K562 (cell line): Measurements from ENCODE around the gene MACROD2. TPM values are rescaled to one million over a fixed set of nuclear protein-coding genes. Genes with fewer than 3 reads are reported as not detected.

Experiments used
- ATAC-seq: fragments of 200-7000 bp; cut with Tn5 transposase; 3 replicates; pipeline ENCODE4 v1.9.1; 2020; ENCODE audit warnings: moderate library complexity
- BruUV-seq: library from RNA; stranded (reverse); fragments of 400-500 nt; replicated peaks from 2 replicates; lab custom pipeline; 2021; lab: Mats Ljungman, UMichigan
- CTCF ChIA-PET: fragments of 300-600 bp; formaldehyde crosslinking; extraction: SDS; loops from one replicate; lab custom pipeline; 2021; ENCODE audit warnings: low intra/inter-chr PET ratio; lab: Yijun Ruan, JAX
- POLR2A ChIA-PET: fragments of 300-600, 350-650 bp; sonication (Branson Sonifier 250); formaldehyde crosslinking; extraction: SDS; loops from one replicate; lab custom pipeline; 2021; ENCODE audit warnings: antibody characterized with exemption, inconsistent platforms; lab: Yijun Ruan, JAX
- DNase-seq, 4 experiments: peaks; one replicate each; pipeline versions ENCODE4 v3.0.0 to v3.0.0-alpha.2; 2011 to 2018; ENCODE audit warnings: low spot score in 3 of 4, mixed read lengths in 3 of 4; ENCODE audit errors: extremely low read depth in 1 of 4
- FAIRE-seq: peaks from 2 replicates; lab custom pipeline; 2011; peaks lifted over from hg19 to GRCh38; lab: Jason Lieb, UNC
- H2AFZ ChIP-seq: 2 replicates; pipeline ENCODE4 v1.6.0; 2011; ENCODE audit warnings: low read depth, low read length, control low read depth, inconsistent platforms
- H3K27ac ChIP-seq: fragments of 200-600 bp; 3 replicates; pipeline ENCODE4 v1.8.0; 2011; ENCODE audit warnings: low read depth, mild to moderate bottlenecking, control low read depth, inconsistent platforms, low read length, moderate library complexity, mixed read lengths; ENCODE audit errors: extremely low read depth
- H3K27me3 ChIP-seq, 2 experiments: fragments of 300-600 bp in 1 of 2; 2 replicates in 1 of 2; 3 replicates in 1 of 2; pipeline versions ENCODE4 v1.6.0 to v1.8.0; 2011; ENCODE audit warnings: inconsistent platforms in 2 of 2, low read length in 2 of 2, mild to moderate bottlenecking in 1 of 2, mixed read lengths in 1 of 2, moderate library complexity in 1 of 2; ENCODE audit not compliant: control insufficient read depth in 2 of 2, insufficient read depth in 2 of 2
- H3K36me3 ChIP-seq: fragments of 300-600 bp; 3 replicates; pipeline ENCODE4 v1.8.0; 2011; ENCODE audit warnings: mild to moderate bottlenecking, low read length, inconsistent platforms; ENCODE audit not compliant: control insufficient read depth, insufficient read depth
- H3K4me1 ChIP-seq, 2 experiments: fragments of 200-600 bp in 1 of 2; replicated peaks in 1 of 2; 2 replicates in 1 of 2; 3 replicates in 1 of 2; pipeline versions ENCODE4 v1.5.1 to v1.8.0; 2011; ENCODE audit warnings: inconsistent platforms in 2 of 2, low read length in 2 of 2, mild to moderate bottlenecking in 1 of 2, mixed read lengths in 1 of 2, moderate library complexity in 1 of 2; ENCODE audit not compliant: control insufficient read depth in 2 of 2, insufficient read depth in 2 of 2
- H3K4me2 ChIP-seq: 2 replicates; pipeline ENCODE4 v1.6.1; 2011; ENCODE audit warnings: low read length, control low read depth, inconsistent platforms, mixed read lengths; ENCODE audit not compliant: insufficient read depth
- H3K4me3 ChIP-seq: fragments of 200-600 bp; sonication (generic), shearing (Covaris generic); 2 replicates; pipeline ENCODE4 v1.5.1; 2016; ENCODE audit warnings: control low read depth, inconsistent platforms
- H3K79me2 ChIP-seq: fragments of 200-600 bp; 3 replicates; pipeline ENCODE4 v1.8.0; 2011; ENCODE audit warnings: low read length, inconsistent platforms; ENCODE audit not compliant: control insufficient read depth, insufficient read depth
- H3K9ac ChIP-seq, 2 experiments: 2 replicates each; pipeline versions ENCODE4 v1.6.0 to v1.6.1; 2011; ENCODE audit warnings: low read depth in 2 of 2, low read length in 2 of 2, control low read depth in 1 of 2, inconsistent platforms in 1 of 2, mild to moderate bottlenecking in 1 of 2, mixed read lengths in 1 of 2; ENCODE audit not compliant: insufficient read depth in 1 of 2
- H3K9me1 ChIP-seq: one replicate; pipeline ENCODE4 v1.6.0; 2011; ENCODE audit warnings: inconsistent platforms, mild to moderate bottlenecking, low read length, moderate library complexity; ENCODE audit not compliant: control insufficient read depth, insufficient read depth
- H3K9me3 ChIP-seq: replicated peaks from 2 replicates; pipeline ENCODE4 v1.5.1; 2011; ENCODE audit warnings: low read depth, low read length, inconsistent platforms; ENCODE audit not compliant: control insufficient read depth, insufficient read depth
- H4K20me1 ChIP-seq: replicated peaks from 2 replicates; pipeline ENCODE4 v1.6.1; 2011; ENCODE audit warnings: low read length, inconsistent platforms, mixed read lengths; ENCODE audit not compliant: control insufficient read depth, insufficient read depth
- FOS ChIP-seq: IDR thresholded peaks from 3 replicates; pipeline ENCODE4 v1.6.1; 2011; ENCODE audit not compliant: insufficient read length; ENCODE audit errors: extremely low read depth
- FOXA3 ChIP-seq, 2 experiments: fragments of 450-650 bp in 1 of 2; sonication (generic) in 1 of 2; formaldehyde crosslinking; IDR thresholded peaks in 1 of 2; conservative IDR thresholded peaks in 1 of 2; 2 replicates each; pipeline versions ENCODE4 v1.4.0 to v1.8.0; 2020 to 2022; ENCODE audit warnings: mild to moderate bottlenecking in 2 of 2, missing genetic modification reagents in 1 of 2
- SIRT6 ChIP-seq: IDR thresholded peaks from one replicate; pipeline ENCODE4 v1.6.1; 2012; ENCODE audit warnings: low read depth, mild to moderate bottlenecking, control low read depth, inconsistent platforms, low read length, moderate library complexity
- WGBS: fragments of 100-300 bp; shearing (Covaris generic); methylation state at CpG from one replicate; pipeline ENCODE4 v1.1.6; 2016; ENCODE audit warnings: low coverage, mixed read lengths; ENCODE audit not compliant: insufficient coverage; ENCODE audit errors: missing lambda C conversion rate; 5-methylcytosine and 5-hydroxymethylcytosine counted together
- in situ Hi-C: fragments of 300-500 bp; cut with MboI; formaldehyde crosslinking; loops from 4 replicates; pipeline ENCODE4 v1.15.0; 2018; ENCODE audit warnings: inconsistent platforms, mixed read lengths
- intact Hi-C: fragments of 100-400 bp; cut with micrococcal nuclease; formaldehyde crosslinking; loops from 2 replicates; pipeline ENCODE4 v1.14.2; 2022
- polyA plus RNA-seq, 8 experiments: library from polyadenylated mRNA; depleted of rRNA in 4 of 8; stranded (reverse) in 5 of 8; unstranded in 3 of 8; fragments of >200 nt; fragmentation: Nextera tagmentation in 2 of 8; fragmentation: Illumina TruSeq in 1 of 8; extraction: Ambion mirVana in 2 of 8; extraction: Trizol in 1 of 8; gene quantifications; 2 replicates each; pipeline versions ENCODE4 v1.2.1 to v1.2.3, GENCODE V29; 2011 to 2014; ENCODE audit warnings: inconsistent platforms in 1 of 8, missing spikeins in 1 of 8
- total RNA-seq, 7 experiments: library from RNA; depleted of rRNA in 6 of 7; stranded (reverse); fragments of >200 nt in 6 of 7; fragmentation: Illumina TruSeq in 2 of 7; extraction: Trizol in 2 of 7; gene quantifications; 2 replicates each; pipeline versions ENCODE4 v1.2.1 to v1.2.3, GENCODE V29; 2011 to 2021; ENCODE audit warnings: low replicate concordance in 1 of 7
- TF ChIP-seq, protein P1 (sequence below): fragments of 250-450 bp; sonication (Bioruptor Pico); IDR thresholded peaks from 2 replicates; pipeline ENCODE4 v1.9.0; 2021; ENCODE audit warnings: mild to moderate bottlenecking, inconsistent platforms
- TF ChIP-seq, protein P2 (sequence below): fragments of 250-450 bp; sonication (Bioruptor Pico); IDR thresholded peaks from 2 replicates; pipeline ENCODE4 v1.4.0; 2020

MACROD2 gene
- total and polyA plus RNA-seq, 9 of the 15 experiments (the other 6 are each of a cell fraction or from before 2014, with no cell fraction given), result not detected

DNA sequence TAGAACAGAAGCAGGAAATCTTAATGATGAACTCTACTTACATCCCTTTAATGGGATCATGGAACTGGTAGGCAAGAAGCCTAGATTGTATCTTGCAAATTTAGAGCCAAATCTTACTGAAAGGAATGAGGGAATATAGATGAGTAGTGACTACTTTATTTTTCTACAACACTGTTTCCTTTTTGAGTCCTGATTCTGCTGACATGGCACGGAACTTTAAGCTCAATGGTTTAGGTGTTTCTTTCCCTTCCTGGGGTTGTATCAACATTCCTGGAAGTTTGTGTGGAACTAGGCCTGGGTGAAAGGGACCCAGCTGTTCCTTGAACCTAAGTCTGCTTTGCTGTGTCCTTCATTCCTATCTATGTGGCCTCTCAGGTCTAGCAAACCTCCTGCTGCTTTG is 1047.4 kb downstream of the MACROD2 start:
- FAIRE-seq, result no peak
- ChIA-PET POLR2A (no interaction called here), CTCF (no interaction called here)
- Histone ChIP-seq H3K27me3 (no peaks in the 10 kb centered on the region), H3K36me3 (no peaks in the 10 kb centered on the region), H2AFZ (no peak overlapping the region), H3K9me3 (no peaks in the 10 kb centered on the region), H3K9me1 (no peaks in the 10 kb centered on the region), H4K20me1 (no peaks in the 10 kb centered on the region), H3K27ac (no peak overlapping the region), H3K4me3 (no peak overlapping the region), H3K79me2 (no peaks in the 10 kb centered on the region), H3K4me2 (no peak overlapping the region), H3K9ac (no peak overlapping the region), H3K4me1 (no peaks in the 10 kb centered on the region)
- TF ChIP-seq FOXA3 (CRISPR knock-in tag; conservative IDR thresholded peaks at IDR 0.05 in 1 of 2, IDR thresholded peaks at IDR 0.05 in 1 of 2) (no peak), FOS (no peak), SIRT6 (no peak)
- TF ChIP-seq, protein P1, sequence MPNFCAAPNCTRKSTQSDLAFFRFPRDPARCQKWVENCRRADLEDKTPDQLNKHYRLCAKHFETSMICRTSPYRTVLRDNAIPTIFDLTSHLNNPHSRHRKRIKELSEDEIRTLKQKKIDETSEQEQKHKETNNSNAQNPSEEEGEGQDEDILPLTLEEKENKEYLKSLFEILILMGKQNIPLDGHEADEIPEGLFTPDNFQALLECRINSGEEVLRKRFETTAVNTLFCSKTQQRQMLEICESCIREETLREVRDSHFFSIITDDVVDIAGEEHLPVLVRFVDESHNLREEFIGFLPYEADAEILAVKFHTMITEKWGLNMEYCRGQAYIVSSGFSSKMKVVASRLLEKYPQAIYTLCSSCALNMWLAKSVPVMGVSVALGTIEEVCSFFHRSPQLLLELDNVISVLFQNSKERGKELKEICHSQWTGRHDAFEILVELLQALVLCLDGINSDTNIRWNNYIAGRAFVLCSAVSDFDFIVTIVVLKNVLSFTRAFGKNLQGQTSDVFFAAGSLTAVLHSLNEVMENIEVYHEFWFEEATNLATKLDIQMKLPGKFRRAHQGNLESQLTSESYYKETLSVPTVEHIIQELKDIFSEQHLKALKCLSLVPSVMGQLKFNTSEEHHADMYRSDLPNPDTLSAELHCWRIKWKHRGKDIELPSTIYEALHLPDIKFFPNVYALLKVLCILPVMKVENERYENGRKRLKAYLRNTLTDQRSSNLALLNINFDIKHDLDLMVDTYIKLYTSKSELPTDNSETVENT, result no peak
- TF ChIP-seq, protein P2, sequence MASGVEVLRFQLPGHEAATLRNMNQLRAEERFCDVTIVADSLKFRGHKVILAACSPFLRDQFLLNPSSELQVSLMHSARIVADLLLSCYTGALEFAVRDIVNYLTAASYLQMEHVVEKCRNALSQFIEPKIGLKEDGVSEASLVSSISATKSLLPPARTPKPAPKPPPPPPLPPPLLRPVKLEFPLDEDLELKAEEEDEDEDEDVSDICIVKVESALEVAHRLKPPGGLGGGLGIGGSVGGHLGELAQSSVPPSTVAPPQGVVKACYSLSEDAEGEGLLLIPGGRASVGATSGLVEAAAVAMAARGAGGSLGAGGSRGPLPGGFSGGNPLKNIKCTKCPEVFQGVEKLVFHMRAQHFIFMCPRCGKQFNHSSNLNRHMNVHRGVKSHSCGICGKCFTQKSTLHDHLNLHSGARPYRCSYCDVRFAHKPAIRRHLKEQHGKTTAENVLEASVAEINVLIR (CRISPR knock-in tag), result no peak
- no TSS peak for BruUV-seq
- in situ Hi-C loops, result no loop called here
- DNase-seq, result no peak
- intact Hi-C loops, result no loop called here
- WGBS, result 0% methylated on average over 1 of the region's 1 CpG
- no peak for ATAC-seq
